Fibroblast of skin of abdomen (primary cell): ENCODE data around the gene MEGF6.

ENCODE experiments used
- DNase-seq: peaks from one replicate; pipeline ENCODE4 v3.0.0-alpha.2; 2013

Gene MEGF6

GRCh38 chr1:3645666-3646355, 34.5 kb upstream of the MEGF6 start:
- no peak for DNase-seq

- DNase-seq, result no peak
Measured at GRCh38 chr1:3645247-3645646, 33.9 kb upstream of the MEGF6 start.

GRCh38 chr1:3644273-3644672, 33.0 kb upstream of the MEGF6 start:
- DNase-seq, result no peak

DNA sequence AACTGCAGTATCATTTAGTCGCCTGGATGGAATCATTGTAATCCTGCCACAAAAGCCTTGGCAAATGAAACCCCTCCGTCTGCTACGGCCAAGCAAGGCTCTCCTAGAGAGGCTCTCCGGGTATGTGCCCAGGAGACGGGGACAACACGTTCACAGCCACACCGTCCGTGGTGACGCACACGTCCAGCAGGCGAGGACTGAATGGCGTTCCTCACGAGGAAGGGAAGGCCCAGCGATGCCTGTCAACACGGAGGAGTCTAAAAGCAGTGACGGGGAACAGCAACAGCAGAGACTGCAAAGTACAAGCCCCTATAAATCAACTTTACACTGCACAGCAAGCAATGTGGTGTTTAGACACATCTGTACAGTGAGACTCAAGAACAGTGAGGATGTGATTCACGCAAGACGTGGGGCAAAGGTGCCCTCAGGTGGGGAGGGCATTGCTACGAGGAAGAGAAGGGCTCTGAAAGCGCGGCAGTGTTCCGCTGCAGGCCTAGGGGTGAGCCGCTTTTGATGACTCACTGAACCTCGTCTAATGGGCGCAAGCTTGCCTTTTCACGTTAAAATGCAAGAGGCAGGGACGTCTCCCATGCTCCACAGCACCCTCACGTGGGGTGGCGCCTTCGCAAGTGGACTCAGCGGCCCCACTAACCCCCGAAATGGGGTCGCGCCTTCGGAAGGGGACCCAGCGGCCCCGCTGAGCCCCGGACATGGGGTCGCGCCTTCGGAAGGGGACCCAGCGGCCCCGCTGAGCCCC, 31.8 kb upstream of the MEGF6 start:
- no peak for DNase-seq

DNA sequence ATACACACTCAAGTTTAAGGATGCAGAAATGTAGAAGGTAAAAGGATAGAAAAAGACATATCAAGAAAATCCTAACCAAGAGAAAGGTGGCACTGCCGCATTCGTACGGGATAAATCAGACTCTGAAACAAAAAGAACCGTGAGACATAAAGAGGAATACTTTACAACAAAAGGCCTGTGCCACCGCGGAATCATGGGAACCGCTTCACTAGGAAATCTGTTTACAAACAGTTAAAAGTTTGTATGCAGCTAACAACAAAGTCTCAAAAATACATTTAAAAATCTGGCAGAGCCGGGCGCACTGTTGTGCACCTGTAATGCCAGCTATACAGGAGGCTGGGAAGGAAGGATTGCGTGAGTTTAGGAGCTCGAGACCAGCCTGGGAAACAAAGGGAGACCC, 30.5 kb upstream of the MEGF6 start:
- no peak for DNase-seq

DNA sequence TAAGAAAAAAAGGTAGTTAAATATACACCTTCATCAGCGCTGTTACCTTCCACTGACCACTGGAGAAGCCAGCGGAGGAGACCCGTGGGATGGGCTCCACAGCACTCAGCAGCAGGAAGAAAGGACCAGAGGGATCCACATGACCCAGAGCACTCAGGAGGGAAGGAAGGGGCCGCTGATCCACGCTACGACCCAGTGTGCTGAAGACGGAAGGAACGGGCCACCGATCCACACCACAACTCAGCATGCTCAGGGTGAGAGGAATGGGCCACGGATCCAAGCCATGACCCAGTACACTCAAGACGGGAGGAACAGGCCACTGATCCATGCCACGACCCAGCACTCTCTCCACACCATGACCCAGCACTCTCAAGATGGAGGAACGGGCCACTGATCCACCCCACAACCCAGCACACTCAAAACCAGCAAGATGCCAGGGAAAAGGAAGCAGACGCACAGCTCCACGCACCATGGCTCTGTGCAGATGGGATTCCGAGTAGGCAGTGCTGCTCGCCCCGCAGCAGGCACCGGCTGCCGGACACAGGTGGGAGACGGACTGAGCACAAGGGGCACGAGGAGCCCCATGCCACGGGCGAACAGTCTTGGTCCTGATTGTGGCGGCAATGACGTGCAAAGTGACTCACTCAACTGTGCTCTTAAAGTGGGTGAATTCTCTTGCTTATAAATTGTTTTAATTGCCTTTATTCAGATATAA, 29.9 kb upstream of the MEGF6 start:
- no peak for DNase-seq

DNA sequence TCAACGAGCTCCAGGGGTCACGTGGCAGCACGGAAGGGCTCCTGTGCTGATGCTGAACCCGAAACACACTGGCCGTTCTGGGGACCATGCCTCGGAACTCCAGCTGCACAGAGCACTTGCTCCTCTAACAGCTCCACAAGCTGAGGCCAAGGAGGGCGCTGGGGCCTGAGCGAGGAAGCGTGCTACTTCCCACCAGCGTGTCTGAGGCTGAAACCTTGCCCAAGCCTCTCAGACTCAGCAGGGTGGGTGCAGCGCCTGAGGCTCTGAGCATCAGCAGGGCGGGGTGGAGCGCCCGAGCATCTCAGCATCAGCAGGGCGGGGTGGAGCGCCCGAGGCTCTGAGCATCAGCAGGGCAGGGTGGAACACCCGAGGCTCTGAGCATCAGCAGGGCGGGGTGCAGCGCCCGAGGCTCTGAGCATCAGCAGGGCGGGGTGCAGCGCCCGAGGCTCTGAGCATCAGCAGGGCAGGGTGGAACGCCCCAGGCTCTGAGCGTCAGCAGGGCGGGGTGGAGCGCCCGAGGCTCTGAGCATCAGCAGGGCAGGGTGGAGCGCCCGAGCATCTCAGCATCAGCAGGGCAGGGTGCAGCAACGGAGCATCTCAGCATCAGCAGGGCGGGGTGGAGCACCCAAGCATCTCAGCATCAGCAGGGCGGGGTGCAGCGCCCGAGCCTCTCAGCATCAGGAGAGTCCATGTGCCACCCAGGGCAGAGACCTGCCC, 29.0 kb upstream of the MEGF6 start:
- DNase-seq, result no peak

DNA sequence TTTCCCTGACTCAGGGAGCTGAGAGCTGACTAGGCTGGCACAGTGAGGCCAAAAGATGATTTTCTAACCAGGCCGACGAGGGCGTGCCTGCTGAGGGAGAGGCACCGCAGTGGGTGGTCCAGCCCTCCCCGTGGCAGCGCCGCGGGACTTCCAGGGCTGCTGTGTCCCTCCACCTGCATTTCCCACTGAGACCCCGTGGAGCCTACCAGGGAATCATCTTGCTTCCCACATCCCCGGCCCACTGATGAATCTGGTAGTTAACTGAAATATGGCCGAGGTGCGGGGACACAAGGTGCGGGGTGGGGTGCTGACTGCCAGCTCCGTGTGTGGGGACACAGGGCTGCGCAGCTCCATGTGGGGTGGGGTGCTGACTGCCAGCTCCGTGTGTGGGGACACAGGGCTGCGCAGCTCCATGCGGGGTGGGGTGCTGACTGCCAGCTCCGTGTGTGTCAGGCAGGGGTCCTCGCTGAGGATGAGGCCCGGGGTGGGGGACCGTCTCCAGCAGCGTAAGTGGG, 28.1 kb upstream of the MEGF6 start:
- no peak for DNase-seq

DNA sequence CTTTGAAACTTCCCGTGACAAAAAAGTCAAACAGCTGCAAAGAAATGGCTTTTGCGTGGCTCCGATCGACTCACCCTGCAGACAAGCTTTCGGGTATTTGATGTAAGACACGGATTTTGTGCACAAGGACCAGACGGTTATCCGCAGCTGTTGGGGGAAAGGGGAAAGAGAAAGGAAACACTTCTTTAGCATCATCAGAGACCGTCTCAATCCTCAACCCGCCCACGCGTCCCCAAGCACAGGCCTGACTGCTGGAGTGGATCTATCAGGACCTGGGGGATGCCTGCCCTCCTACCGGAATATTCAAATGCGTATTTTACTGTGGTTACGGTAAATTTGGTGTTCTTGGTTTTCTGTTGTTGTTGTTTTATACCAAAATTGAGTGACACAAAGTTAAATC, 27.4 kb upstream of the MEGF6 start:
- DNase-seq, result no peak

GRCh38 chr1:3638027-3638426, 26.7 kb upstream of the MEGF6 start:
- DNase-seq, result no peak

DNA sequence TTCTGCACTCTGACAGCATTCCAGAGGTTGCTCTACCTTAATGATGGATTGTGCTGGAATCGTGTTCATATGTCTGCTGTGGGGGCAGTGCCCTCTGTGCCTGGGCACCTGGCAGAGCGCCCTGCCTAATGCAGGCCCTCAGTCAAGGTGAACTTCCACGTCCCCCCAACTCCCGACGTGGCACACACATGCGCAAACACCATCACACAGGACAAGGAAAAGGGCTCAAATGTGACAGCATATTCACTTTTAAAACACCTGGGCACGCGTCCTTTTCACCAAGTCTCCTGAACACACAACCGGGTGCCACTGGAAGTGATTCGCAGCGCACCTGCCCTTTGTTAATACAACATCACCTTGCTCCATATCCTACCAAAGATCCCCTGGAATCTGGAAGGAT, 25.2 kb upstream of the MEGF6 start:
- no peak for DNase-seq

DNA sequence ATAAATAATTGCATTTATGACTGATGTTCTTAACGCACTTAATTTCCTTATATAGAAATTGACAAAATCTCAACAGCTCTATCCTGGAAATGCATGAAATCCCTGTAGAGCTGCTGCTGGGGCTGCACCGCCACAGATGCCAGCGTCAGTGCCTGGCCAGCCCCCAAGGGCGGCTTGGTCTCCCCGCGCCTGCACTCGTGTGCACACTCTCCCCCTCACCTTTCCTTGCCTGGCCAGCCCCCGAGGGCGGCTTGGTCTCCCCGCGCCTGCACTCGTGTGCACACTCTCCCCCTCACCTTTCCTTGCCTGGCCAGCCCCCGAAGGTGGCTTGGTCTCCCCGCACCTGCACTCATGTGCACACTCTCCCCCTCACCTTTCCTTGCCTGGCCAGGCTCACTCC, 24.8 kb upstream of the MEGF6 start:
- DNase-seq, result no peak

- DNase-seq, result no peak
Measured at GRCh38 chr1:3634059-3634800, 22.9 kb upstream of the MEGF6 start.

DNA sequence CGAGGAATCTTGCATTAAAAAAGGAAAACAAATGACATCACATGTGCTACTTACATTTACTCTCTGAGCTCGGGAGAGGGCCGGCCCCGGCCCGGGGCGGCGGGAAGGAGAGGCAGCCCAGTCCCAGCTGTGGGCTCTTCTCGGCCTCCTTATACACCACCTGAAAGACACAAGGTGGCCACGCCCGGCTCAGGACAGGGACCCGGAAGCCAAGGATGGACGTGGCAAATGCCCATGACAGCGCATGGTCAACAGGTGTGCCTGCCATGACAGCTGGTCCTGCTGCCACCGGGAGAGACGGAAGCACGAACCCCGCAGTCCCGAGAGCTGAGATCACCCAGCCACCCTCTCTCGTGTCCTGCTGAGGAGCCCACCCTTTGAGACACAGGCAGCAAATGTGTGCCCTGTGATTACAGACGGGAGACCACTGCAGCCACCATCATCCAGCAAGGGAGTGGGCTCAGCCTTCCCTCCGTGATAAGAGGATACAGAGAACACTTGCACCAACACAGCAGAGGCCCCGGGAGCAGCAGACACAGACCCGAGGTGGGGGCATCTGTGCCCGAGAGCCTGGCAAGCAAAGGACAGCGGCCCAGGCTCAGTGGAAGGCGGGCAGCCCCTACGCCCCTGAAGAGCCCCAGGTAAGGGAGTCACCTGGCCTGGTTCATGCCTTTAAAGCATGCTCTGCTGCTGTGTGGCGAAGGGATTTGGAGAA, 22.2 kb upstream of the MEGF6 start:
- DNase-seq, result no peak

GRCh38 chr1:3632716-3633343, 21.5 kb upstream of the MEGF6 start:
- no peak for DNase-seq

- no peak for DNase-seq
Measured at GRCh38 chr1:3632298-3632697, 21.0 kb upstream of the MEGF6 start.

- DNase-seq, result no peak
Measured at GRCh38 chr1:3631320-3632260, 20.3 kb upstream of the MEGF6 start.

DNA sequence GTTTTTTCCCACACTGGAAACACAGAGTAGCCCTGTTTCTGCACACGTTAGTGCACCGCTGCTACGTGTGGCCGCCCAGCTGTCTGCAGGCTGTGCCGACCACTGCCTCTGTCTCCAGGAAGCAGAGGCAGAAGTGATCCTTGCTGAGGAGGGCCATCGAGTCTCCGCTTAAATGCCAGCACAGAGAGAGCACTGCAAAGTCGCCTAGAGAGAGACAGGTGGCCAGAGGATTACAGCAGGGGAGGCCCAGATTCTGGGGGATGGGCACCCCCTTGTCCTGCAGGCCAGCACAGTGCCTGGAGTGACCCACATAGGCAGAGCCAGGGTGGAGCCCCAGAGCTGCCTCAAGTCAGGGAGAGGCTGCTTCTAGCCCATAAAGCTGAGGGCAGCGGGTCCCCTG, 19.6 kb upstream of the MEGF6 start:
- no peak for DNase-seq

DNA sequence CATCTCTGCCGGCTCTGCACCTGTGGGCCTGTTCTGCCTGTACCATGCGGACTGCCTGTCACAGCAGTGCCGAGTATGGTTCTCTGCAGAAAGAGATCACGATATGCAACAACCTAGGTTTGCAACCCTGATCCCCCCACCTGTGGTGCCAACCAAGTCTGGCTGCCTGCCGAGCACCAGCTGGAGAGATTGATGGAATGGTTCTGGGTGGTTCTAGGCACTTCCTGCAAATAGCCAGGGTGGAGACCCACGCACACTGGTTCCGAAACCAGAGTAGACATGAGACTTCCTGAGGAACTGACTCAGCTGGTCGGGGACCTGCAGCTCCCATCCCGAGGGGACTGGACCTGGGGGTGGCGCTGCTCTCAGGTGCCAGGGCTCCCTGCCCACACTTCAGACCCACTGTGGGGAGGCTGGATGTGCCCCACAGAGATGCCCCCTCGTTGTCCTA, 18.9 kb upstream of the MEGF6 start:
- no peak for DNase-seq
